Endometrial microvascular endothelial cells (primary cell): ENCODE data around the gene AKT3. TPM values are rescaled to one million over a fixed set of nuclear protein-coding genes. Genes with fewer than 3 reads are reported as not detected.
"Not testable (repeated sequence)": the region's sequence is repeated elsewhere in the genome, so short reads cannot be mapped to it uniquely, and the experiment has no call there.

Experiments used
- in situ Hi-C: cut with HindIII; loops from 2 replicates; pipeline ENCODE4 v1.10.0; 2017; ENCODE audit warnings: low sequenced_read_pairs, low pct_unique_long_range_greater_than_20kb; ENCODE audit errors: inconsistent ontology term
- total RNA-seq: library from RNA; depleted of rRNA; stranded (reverse); fragments of >200 nt; gene quantifications from one replicate; pipeline ENCODE4 v1.2.3, GENCODE V29; 2015; ENCODE audit errors: inconsistent ontology term

The AKT3 gene
- total RNA-seq, 1 donor from 2014 or later = 17.1 TPM

- in situ Hi-C loops = no loop called here
Observed at GRCh38 chr1:243658594-243659105, 191.4 kb downstream of the AKT3 start.

GRCh38 chr1:243657793-243658192 lies 192.2 kb downstream of the AKT3 start:
- in situ Hi-C loops = no loop called here

- in situ Hi-C loops = not testable (repeated sequence)
Observed at GRCh38 chr1:243649530-243649929, 200.5 kb downstream of the AKT3 start.

GRCh38 chr1:243646841-243647240 lies 203.2 kb downstream of the AKT3 start:
- in situ Hi-C loops = no loop called here

- in situ Hi-C loops = no loop called here
Observed at GRCh38 chr1:243645281-243645680, 204.8 kb downstream of the AKT3 start.

GRCh38 chr1:243642936-243643335 lies 207.1 kb downstream of the AKT3 start:
- in situ Hi-C loops = no loop called here

- in situ Hi-C loops = no loop called here
Observed at GRCh38 chr1:243639027-243639658, 210.9 kb downstream of the AKT3 start.

- in situ Hi-C loops = no loop called here
Observed at GRCh38 chr1:243638186-243638585, 211.9 kb downstream of the AKT3 start.

GRCh38 chr1:243628476-243628907 lies 221.6 kb downstream of the AKT3 start:
- in situ Hi-C loops = no loop called here

- in situ Hi-C loops = no loop called here
Observed at GRCh38 chr1:243623841-243624240, 226.2 kb downstream of the AKT3 start.

- in situ Hi-C loops = no loop called here
Observed at GRCh38 chr1:243621973-243622372, 228.1 kb downstream of the AKT3 start.

- in situ Hi-C loops = no loop called here
Observed at GRCh38 chr1:243620096-243620495, 229.9 kb downstream of the AKT3 start.

GRCh38 chr1:243609698-243610097 lies 240.3 kb downstream of the AKT3 start:
- in situ Hi-C loops = no loop called here

GRCh38 chr1:243605604-243606003 lies 244.4 kb downstream of the AKT3 start:
- in situ Hi-C loops = no loop called here

GRCh38 chr1:243601720-243602119 lies 248.3 kb downstream of the AKT3 start:
- in situ Hi-C loops = no loop called here

- in situ Hi-C loops = no loop called here
Observed at GRCh38 chr1:243598433-243598832, 251.6 kb downstream of the AKT3 start.

- in situ Hi-C loops = no loop called here
Observed at GRCh38 chr1:243597383-243597782, 252.7 kb downstream of the AKT3 start.

- in situ Hi-C loops = no loop called here
Observed at GRCh38 chr1:243596431-243597062, 253.5 kb downstream of the AKT3 start.

- in situ Hi-C loops = no loop called here
Observed at GRCh38 chr1:243595527-243596210, 254.4 kb downstream of the AKT3 start.

GRCh38 chr1:243594455-243594854 lies 255.6 kb downstream of the AKT3 start:
- in situ Hi-C loops = no loop called here
